Body of pancreas (tissue), 4 donors: ENCODE results near the gene TTC9C. TPM values are rescaled to one million over a fixed set of nuclear protein-coding genes. Genes with fewer than 3 reads are reported as not detected.
"Not testable (repeated sequence)": the region's sequence is repeated elsewhere in the genome, so short reads cannot be mapped to it uniquely, and the experiment has no call there.

Source experiments
- ATAC-seq: fragments of 150-250 bp; one replicate; pipeline ENCODE4 v1.9.1; 2016
- DNase-seq, 4 donors: peaks; one replicate each; pipeline ENCODE4 v3.0.0-alpha.2; 2019
- H3K27ac ChIP-seq, 4 donors: fragments of 200-600 bp; sonication (generic); 1 replicate in 3 of 4; 2 replicates in 1 of 4; pipeline versions ENCODE4 v1.5.1 to v1.6.1; 2016 to 2019; ENCODE audit warnings: mild to moderate bottlenecking in 1 of 4, mixed read lengths in 1 of 4, moderate library complexity in 1 of 4
- H3K27me3 ChIP-seq, 2 donors: fragments of 200-600 bp; sonication (generic); one replicate each; pipeline ENCODE4 v1.6.0; 2016; ENCODE audit warnings: mild to moderate bottlenecking in 1 of 2
- H3K36me3 ChIP-seq, 2 donors: fragments of 200-600 bp; sonication (generic); replicated peaks in 1 of 2; 2 replicates each; pipeline ENCODE4 v1.5.1; 2016; ENCODE audit warnings: low read depth in 2 of 2; ENCODE audit not compliant: insufficient read depth in 1 of 2
- H3K4me1 ChIP-seq: fragments of 200-600 bp; sonication (generic); one replicate; pipeline ENCODE4 v1.6.0; 2016
- H3K4me3 ChIP-seq, 2 donors: fragments of 200-600 bp; sonication (generic); 1 replicate in 1 of 2; 2 replicates in 1 of 2; pipeline ENCODE4 v1.5.1; 2016 to 2019
- H3K9me3 ChIP-seq, 3 donors: fragments of 200-600 bp; sonication (generic); 1 replicate in 2 of 3; 2 replicates in 1 of 3; pipeline ENCODE4 v1.5.1; 2016
- CTCF ChIP-seq, 7 experiments: fragments of 450-650 bp in 4 of 7; fragments of 200-600 bp in 3 of 7; sonication (generic) in 3 of 7; IDR thresholded peaks; one replicate each; pipeline ENCODE4 v1.5.1; 2016 to 2019; ENCODE audit warnings: antibody characterized with exemption in 7 of 7
- POLR2A ChIP-seq, 3 donors: fragments of 450-650 bp; IDR thresholded peaks; one replicate each; pipeline ENCODE4 v1.6.1; 2016; ENCODE audit warnings: antibody characterized with exemption in 3 of 3, mild to moderate bottlenecking in 2 of 3
- WGBS, 2 donors: methylation state at CpG; one replicate each; pipeline ENCODE4 v1.1.5; 2017; 5-methylcytosine and 5-hydroxymethylcytosine counted together
- intact Hi-C: fragments of 100-400 bp; cut with DNase I; formaldehyde crosslinking; loops from one replicate; pipeline ENCODE4 v1.15.1; 2023
- total RNA-seq, 2 donors: library from RNA; depleted of rRNA; stranded (reverse); fragments of >200 nt; gene quantifications; one replicate each; pipeline ENCODE4 v1.1.0, GENCODE V29; 2016

TTC9C gene
- total RNA-seq, 2 donors from 2014 or later = 12.5 to 18.5 TPM

- no peaks in the 10 kb centered on the region for H3K9me3 ChIP-seq
- H3K36me3 ChIP-seq = peaks cover 0 to 4% of the 10 kb centered on the region in 2 donors
- ATAC-seq (peak; percentile 82), DNase-seq (peak; percentile 82 to 88 (median 84))
- no peak overlapping the region for H3K4me3 ChIP-seq
- H3K27me3 ChIP-seq = no peaks in the 10 kb centered on the region
- no peaks in the 10 kb centered on the region for H3K4me1 ChIP-seq
- H3K27ac ChIP-seq = no peak overlapping the region
- TF ChIP-seq POLR2A (IDR thresholded peaks at IDR 0.05) = no peak
- peak; percentile 59 to 79 (median 74) for TF ChIP-seq CTCF (IDR thresholded peaks at IDR 0.05)
- intact Hi-C loops = loop anchor here (10.0 kb wide), 1 partner anchor 280 kb away; the partner anchor contains the start of gene SCGB1A1
- WGBS, 2 donors = 39 to 49% methylated on average over 14 of the region's 14 CpGs
These were observed 33.7 kb upstream of the TTC9C start for GRCh38 chr11:62694455-62695167.

- Histone ChIP-seq H3K4me3 (no peak overlapping the region), H3K27ac (no peak overlapping the region), H3K27me3 (no peaks in the 10 kb centered on the region), H3K4me1 (peaks cover 23% of the 10 kb centered on the region), H3K9me3 (no peaks in the 10 kb centered on the region), H3K36me3 (peaks cover 0 to 2% of the 10 kb centered on the region in 2 donors)
- 86 to 95% methylated on average over 11 of the region's 11 CpGs for WGBS, 2 donors
- no peak for ATAC-seq
- TF ChIP-seq POLR2A (IDR thresholded peaks at IDR 0.05) (no peak), CTCF (IDR thresholded peaks at IDR 0.05) (no peak)
- DNase-seq = no peak
- intact Hi-C loops = no loop called here
These were observed 26.0 kb upstream of the TTC9C start for GRCh38 chr11:62702246-62702645.

- intact Hi-C loops, H3K36me3 ChIP-seq, ATAC-seq, DNase-seq, H3K27me3 ChIP-seq, H3K4me3 ChIP-seq, H3K9me3 ChIP-seq: not testable (repeated sequence)
- 88 to 95% methylated on average over 4 of the region's 4 CpGs for WGBS, 2 donors
- Histone ChIP-seq H3K27ac (peak overlapping the region in 1 of 4 donors; percentile 15), H3K4me1 (peaks cover 40% of the 10 kb centered on the region)
These were observed 24.4 kb upstream of the TTC9C start for GRCh38 chr11:62703921-62704320.

- Histone ChIP-seq H3K27ac (peak overlapping the region; percentile 85 to 92 (median 89)), H3K4me1 (peaks cover 52% of the 10 kb centered on the region), H3K4me3 (peak overlapping the region in 1 of 2 donors; percentile 74), H3K27me3 (no peaks in the 10 kb centered on the region), H3K36me3 (peaks cover 0 to 2% of the 10 kb centered on the region in 2 donors), H3K9me3 (no peaks in the 10 kb centered on the region)
- 6 to 18% methylated on average over 5 to 7 of the region's 7 CpGs for WGBS, 2 donors
- no peak for TF ChIP-seq POLR2A (IDR thresholded peaks at IDR 0.05)
- TF ChIP-seq CTCF (IDR thresholded peaks at IDR 0.05) = peak in 2 of 7 experiments; percentile 18 to 21
- peak; percentile 55 to 62 (median 60) for DNase-seq
- peak; percentile 13 for ATAC-seq
- intact Hi-C loops = no loop called here
These were observed 22.9 kb upstream of the TTC9C start for GRCh38 chr11:62705413-62705812.

GRCh38 chr11:62705880-62706849 lies 22.1 kb upstream of the TTC9C start:
- H3K27ac ChIP-seq = peak overlapping the region; percentile 85 to 92 (median 89)
- peaks cover 59% of the 10 kb centered on the region for H3K4me1 ChIP-seq
- H3K36me3 ChIP-seq = peaks cover 0 to 2% of the 10 kb centered on the region in 2 donors
- no peaks in the 10 kb centered on the region for H3K27me3 ChIP-seq
- ATAC-seq = peak; percentile 81
- DNase-seq = peak; percentile 96 to 98 (median 96)
- WGBS, 2 donors = 3 to 6% methylated on average over 17 to 67 of the region's 73 CpGs
- intact Hi-C loops = no loop called here
- TF ChIP-seq CTCF (IDR thresholded peaks at IDR 0.05) = peak in 1 of 7 experiments; percentile 10
- peak in 2 of 3 donors; percentile 66 to 73 for TF ChIP-seq POLR2A (IDR thresholded peaks at IDR 0.05)
- H3K4me3 ChIP-seq = peak overlapping the region; percentile 63 to 74
- H3K9me3 ChIP-seq = no peaks in the 10 kb centered on the region
